Epidermal melanocyte (primary cell): Measurements from ENCODE around the gene ACSM2A.
"Not testable (repeated sequence)": the region's sequence is repeated elsewhere in the genome, so short reads cannot be mapped to it uniquely, and the experiment has no call there.

Experiments
- DNase-seq: peaks from one replicate; pipeline ENCODE4 v3.0.0; 2011; ENCODE audit warnings: low spot score; ENCODE audit not compliant: insufficient read length

Gene ACSM2A

GRCh38 chr16:20453633-20454032 lies 2.3 kb downstream of the ACSM2A start:
- DNase-seq: not testable (repeated sequence)

DNA sequence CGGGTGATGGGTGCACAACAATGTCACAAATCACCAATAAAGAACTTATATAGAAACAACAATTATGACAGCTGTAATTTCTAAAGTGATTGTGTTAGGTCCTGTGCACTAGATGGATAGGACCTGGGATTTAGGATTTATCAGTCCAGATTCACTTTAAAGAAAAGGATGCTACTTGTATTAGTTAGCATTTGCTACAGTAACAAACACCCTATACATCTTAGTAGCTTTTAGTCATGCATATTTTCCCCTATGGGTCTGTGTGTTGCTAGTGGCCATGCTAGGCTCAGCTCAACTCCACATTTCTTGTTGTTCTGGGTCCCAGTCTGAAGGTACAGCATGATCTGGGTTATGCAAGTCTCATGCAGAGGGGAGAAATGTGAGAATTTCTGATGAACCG lies 7.9 kb downstream of the ACSM2A start:
- not testable (repeated sequence) for DNase-seq

DNA sequence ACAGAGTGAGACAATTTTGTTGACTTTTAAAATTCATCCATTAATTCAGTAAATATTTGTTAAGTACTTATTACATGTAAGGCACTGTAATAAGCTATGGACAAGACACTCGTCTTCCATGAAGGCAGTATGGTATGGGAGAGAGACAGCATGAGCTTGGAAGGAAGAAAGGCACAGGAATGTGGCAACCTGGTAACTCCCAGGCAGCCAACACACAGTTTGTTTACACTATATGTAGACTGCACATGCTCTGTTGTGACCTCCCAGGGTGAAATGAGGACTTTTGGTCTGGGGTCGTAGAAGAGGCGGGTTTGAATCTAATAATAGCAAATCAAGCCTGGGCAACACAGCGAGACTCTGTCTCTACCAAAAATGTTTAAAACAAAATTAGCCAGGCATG lies 9.0 kb downstream of the ACSM2A start:
- DNase-seq: not testable (repeated sequence)

- not testable (repeated sequence) for DNase-seq
Measured at GRCh38 chr16:20468954-20469353, 17.6 kb downstream of the ACSM2A start.

DNA sequence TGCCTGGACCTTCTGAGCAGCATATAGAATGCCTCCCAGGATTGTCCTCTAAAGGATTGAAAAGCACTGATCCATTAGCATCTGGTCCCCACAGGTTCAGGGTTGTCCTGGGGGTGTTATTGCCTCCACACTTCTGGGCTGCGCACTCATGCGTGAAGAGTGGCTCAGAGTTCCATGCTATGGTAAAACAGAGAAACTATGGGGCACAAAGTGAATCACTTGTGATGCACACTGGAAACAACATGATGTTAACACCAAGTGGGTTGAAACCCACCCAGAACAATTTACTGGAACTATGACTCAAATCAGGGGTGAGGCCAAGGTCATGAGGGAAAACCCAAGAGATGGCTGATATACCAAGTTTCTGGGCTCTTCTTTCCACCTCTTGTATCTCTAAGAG lies 18.6 kb downstream of the ACSM2A start:
- DNase-seq: not testable (repeated sequence)

GRCh38 chr16:20470732-20471131 lies 19.4 kb downstream of the ACSM2A start:
- not testable (repeated sequence) for DNase-seq

DNA sequence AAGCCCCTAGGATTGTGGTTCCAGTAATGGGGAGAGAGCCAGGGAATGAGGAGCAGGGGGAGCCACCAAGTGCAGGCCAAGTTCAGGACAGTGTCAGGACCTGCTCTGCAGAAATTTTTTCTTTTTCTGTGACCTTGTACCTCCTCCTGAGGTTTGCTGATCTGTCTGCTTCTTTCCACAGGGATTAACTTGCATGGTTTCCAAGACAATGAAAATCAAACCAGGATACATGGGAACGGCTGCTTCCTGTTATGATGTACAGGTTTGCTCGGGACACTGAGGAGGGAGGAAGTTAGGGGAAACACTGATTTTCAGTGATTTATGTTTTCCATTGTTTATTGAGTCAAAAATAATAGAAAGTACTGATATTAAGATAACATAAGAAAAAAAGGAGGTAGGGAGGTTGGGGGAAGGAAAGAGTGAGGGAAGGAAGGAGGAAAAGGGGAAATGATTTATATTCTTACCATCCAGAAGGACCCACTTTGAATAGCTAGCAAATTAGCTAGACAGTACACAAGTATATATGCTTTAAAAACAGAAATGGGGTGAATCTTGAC lies 25.9 kb downstream of the ACSM2A start:
- not testable (repeated sequence) for DNase-seq

- DNase-seq: not testable (repeated sequence)
Measured at GRCh38 chr16:20483989-20484388, 32.7 kb downstream of the ACSM2A start.

DNA sequence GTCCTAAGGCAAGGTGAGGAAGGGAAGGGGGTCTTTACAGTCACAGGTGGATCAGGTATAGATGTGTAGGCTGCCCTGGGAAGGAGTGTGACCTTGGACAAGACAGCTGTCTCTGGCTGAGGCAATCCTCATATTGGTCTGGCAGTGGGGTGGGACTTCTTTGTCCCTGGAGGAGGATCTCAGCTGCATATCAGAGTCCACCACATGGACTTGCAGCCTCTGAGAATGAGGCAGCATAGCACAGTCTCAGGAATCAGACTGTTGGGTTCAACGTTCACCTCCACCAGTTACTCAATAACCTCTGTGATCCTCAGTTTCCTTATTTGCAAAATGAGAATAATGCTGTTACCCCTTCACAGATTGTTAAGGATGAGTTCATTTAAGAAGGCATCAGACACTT lies 33.4 kb downstream of the ACSM2A start:
- DNase-seq: no peak

GRCh38 chr16:20485408-20485807 lies 34.1 kb downstream of the ACSM2A start:
- DNase-seq: no peak

- DNase-seq: not testable (repeated sequence)
Measured at GRCh38 chr16:20490994-20491393, 39.7 kb downstream of the ACSM2A start.

- DNase-seq: not testable (repeated sequence)
Measured at GRCh38 chr16:20491448-20491847, 40.1 kb downstream of the ACSM2A start.

- no peak for DNase-seq
Measured at GRCh38 chr16:20504418-20504817, 53.1 kb downstream of the ACSM2A start.

- DNase-seq: no peak
Measured at GRCh38 chr16:20507280-20507679, 56.0 kb downstream of the ACSM2A start.

DNA sequence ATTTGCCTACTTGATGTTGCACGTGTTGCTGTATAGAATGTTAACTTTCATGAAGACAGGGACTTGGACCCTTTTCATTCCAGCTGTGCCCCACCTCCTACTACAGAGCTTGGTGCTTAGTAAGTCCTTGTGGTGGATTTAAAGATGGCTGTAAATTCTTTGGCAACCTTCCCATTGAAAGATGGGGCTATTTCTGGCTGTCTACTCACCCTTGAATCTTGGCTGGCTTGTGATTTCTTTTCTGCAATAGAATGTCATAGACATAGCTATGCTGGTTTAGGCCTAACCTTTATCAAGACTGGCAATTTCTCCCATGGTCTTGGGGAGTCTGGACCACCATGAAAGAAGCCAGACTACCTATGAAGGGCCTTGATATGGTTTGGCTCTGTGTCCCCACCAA lies 59.0 kb downstream of the ACSM2A start:
- no peak for DNase-seq

DNA sequence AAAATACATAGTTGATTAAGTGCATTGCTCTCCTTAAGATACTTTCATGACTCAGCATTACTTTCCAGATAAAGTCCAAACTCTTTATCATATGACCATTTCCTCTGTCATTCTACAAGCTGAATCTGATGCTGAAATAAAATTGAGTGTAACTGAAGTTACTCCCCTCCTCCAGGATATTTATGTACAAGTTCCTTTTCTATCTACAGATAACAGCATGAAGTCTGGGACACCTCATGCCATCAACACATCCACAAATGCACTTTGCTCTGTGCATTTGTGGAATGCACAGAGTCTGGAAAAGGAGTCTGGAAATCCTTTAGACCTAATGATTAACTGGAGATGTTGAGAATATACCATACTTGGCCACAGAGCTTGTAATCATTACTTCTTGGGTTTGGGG lies 64.4 kb downstream of the ACSM2A start:
- DNase-seq: no peak

GRCh38 chr16:20517149-20517548 lies 65.8 kb downstream of the ACSM2A start:
- no peak for DNase-seq

GRCh38 chr16:20519231-20519630 lies 67.9 kb downstream of the ACSM2A start:
- no peak for DNase-seq

GRCh38 chr16:20520103-20520502 lies 68.8 kb downstream of the ACSM2A start:
- DNase-seq: no peak

GRCh38 chr16:20531795-20532194 lies 80.5 kb downstream of the ACSM2A start:
- not testable (repeated sequence) for DNase-seq

- not testable (repeated sequence) for DNase-seq
Measured at GRCh38 chr16:20532284-20532792, 81.0 kb downstream of the ACSM2A start.

DNA sequence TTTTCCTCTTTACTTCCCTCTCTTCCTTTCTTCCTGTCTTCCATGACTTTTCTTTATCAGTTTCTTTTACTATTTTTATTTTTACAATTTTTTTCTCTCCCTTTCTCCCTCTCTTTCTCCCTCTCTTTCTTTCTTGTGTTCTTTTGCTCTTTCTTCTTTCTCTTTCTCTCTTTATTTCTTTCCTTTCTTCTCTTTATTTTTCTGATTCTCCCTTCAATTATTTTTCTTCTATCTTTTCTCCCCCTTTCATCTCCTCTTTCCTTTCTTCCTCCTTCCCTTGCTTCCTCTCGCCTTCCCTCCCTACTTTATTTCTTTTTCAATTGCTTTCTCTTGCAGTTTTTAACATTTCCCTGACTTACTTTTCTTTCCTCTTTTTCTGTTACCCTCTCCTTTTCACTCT lies 85.3 kb downstream of the ACSM2A start:
- DNase-seq: not testable (repeated sequence)
